Measurements from ENCODE around the gene AIDA. TPM values are rescaled to one million over a fixed set of nuclear protein-coding genes. Genes with fewer than 3 reads are reported as not detected.
"Not testable (repeated sequence)": the region's sequence is repeated elsewhere in the genome, so short reads cannot be mapped to it uniquely, and the experiment has no call there.

The AIDA gene
- total RNA-seq, 1 donor from 2014 or later: 30.4 TPM

DNA sequence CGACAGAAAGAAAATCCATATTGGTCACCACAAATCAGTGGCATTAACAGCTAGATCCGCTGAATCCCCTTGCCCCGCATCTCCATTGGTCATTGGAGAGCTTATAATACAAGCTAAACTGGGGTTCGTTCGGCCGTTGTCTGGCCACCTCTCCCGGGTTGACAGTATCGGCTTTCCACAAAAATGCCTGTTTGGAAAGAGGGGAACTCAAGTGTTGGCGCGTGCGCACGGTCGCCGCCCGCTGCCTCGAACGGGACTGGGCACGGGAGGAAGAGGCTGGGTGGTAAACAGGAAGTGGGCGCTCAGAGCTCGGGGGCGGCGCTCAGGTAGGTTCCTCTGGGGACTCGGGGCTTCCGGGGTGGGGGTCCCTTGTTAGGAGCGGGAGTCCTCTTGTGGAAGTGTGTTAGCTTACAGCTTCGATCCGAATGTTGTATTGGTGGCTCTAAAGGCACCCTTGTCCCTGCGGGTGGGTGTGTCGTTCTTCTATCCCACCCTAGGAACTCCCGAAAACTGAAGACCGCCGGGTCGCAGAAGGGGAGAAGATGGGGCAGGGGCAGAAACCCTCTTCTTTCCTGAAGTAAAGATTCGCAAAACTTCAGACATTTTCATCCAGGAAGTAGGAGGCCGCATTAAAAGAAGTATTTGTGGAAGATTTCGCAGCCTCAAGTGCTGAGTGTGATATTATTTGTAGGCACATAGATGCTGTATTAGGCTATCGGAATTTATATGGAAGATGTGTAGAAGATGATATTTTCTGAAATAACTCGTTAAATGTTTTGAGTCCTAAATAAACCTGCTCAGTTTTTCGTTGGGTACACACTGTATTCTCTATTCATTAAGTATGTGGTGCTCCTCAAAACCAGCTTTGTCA is 1.0 kb upstream of the AIDA start:
- DNase-seq (ENCODE audit: low read depth): peak; percentile 98

DNA sequence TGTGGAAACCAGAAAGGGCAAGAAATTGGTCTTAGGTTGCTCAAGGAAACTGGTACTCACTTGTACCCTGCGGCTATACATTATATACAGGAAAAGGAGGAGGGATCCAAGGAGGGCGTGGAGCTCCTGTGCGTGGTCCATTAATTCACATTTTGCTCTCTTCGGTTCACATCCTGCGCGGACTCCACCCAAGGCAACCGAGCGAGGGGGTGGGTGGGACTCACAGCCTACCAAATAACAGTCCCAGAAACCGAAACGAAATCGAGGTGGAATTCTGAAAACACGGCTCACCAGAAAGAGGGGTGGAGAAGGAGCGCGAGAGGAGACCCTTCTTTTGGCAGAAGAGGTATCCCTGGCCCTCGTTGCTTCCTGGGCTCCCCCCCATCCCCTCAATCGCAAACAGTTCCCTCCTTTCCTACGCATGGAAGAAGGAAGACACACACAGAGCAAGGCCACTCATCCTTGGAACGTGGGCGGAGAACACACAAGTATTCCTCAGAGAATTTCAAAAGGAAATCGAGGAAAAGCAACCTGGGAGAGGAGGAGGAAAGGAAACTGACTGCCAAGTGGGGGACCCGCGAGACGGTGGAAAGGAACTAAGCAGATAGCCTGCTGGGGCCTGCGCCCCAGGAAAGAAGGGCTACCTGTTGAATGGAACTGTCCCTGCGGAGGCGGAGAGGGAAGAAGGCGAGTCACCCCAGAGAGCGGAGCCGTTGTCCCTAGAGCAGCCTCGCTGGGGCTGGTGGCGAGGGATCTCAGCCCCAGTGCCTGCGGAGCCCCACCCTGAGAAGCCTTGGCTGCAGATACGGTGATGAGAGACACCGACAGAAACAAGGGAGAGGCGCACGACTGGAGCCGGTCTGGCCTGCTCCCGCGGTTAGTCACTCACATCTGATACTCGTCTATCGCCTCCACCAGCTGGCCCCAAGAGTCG is 705 bp downstream of the AIDA start:
- DNase-seq (ENCODE audit: low read depth): peak; percentile 71

DNA sequence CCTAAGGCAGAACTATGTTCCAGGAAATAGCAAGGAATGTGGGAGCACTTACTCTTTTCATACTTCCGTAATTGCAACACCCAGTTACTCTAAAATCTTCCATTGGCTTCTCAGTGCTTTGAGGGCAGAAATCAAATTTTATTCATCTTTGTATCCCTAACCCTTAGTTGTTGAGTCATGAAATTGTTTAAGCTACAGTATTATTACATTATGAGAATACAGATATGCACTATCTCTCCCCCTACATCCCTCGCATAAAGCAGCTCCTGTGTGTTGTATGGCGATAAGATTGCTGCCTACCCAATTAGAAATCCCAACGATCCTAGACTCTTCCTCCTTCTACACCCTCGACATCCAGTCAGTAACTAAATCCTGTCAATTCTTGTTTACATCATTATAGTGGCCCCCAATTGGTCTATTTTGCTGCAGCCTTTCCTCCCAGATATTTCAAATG is 2.6 kb downstream of the AIDA start:
- no peak for DNase-seq (ENCODE audit: low read depth)

DNA sequence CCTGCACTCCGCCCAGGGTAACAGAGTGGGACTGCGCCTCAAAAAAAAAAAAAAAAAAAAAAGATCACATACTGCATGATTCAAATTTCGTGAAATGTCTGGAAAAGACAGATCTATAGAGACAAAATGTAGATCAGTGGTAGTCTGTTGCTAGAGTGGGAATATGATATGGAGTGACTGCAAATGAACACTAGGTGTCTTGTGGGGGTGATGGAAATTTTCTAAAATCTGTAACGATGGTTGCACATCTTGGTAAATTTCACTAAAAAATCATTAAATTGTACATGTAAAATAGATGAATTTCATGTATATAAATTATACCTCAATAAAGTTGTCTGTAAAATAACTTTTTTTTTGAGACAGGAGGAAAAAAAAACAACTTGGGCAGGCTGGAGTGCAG is 5.5 kb downstream of the AIDA start:
- no peak for DNase-seq (ENCODE audit: low read depth)

DNA sequence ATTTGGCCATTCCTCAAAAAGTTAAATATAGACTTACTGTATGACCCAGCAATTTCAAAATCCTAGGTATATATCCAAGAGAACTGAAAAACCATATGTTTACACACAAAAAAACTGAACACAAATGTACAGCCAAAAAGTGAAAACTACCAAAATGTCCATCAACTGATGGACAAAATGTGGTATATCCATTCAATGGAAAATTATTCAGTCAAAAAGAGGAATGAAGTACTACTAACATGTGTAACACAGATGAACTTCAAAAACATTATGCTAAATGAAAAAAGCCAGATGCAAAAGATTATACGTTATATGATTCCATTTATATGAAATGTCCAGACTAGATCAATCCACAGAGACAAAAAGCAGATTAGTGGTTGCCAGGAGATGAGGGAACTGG is 8.0 kb downstream of the AIDA start:
- no peak for DNase-seq (ENCODE audit: low read depth)

DNA sequence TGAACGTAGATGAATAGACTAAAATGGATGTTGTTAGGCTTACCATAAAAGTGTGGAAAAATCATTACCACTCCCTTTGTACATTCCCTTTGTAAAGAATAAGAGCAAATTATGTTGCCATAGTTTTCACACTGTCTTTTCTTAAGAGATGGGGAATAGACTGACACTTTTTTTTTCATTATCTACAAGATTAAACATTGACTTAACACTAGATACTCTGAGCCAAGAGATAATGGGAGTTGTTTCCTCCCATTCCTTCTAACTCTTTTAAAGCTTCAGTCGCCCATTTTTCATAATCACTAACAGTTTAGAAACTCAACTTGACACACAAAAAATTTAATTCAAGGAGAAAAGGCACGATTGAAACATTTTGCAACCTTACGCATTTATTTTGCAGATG is 10.1 kb downstream of the AIDA start:
- no peak for DNase-seq (ENCODE audit: low read depth)

DNA sequence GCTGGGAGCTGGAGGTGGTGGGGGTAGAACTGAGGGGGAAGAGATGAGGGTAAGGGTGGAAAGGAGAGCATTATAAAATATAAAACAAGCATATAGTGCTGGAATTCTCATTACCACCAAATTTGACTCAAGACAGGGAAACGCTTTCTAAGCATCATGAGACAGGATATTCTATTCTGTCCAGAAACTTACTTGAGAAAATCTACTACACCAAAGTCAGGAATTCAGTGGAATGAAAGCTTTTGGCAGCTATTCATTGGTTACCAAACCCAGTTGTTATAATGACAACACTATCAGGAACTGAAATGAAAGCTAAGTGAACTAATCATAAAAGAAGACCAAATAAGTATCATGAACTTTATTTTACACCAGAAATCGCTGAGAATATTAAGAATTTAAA is 14.5 kb downstream of the AIDA start:
- DNase-seq (ENCODE audit: low read depth): peak; percentile 26

DNA sequence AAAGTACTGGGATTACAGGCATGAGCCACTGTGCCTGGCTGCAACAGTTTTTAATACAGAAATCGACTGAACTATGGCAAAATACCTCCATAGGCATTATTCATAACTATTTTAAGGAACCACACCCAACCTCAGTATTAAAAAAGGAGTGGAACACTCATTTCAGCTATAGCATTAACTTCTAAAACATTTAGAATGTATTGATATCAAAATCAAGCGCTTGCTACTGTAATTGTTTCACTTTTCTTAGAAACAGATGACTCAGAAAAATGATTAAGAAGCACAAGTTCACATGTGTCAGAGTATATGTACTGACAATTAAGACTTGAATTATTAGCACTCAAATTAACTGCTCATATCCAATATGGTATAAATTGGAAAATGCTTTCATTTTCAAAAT is 15.1 kb downstream of the AIDA start:
- no peak for DNase-seq (ENCODE audit: low read depth)

DNA sequence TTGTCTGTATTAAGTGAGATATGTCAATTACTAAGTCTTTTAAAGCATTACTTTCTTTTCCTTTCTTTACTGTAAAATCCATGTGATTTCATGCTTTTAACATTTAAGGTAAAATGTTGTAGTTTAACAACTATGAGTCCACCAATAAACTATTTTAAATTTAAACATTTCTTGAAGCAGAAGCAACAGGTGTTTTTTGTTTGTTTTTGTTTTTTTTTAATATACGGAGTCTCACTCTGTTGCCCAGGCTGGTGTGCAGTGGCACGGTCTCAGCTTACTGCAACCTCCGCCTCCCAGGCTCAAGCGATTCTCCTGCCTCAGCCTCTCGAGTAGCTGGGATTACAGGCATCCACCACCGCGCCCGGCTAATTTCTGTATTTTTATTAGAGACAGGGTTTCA is 15.6 kb downstream of the AIDA start:
- DNase-seq (ENCODE audit: low read depth): no peak

DNA sequence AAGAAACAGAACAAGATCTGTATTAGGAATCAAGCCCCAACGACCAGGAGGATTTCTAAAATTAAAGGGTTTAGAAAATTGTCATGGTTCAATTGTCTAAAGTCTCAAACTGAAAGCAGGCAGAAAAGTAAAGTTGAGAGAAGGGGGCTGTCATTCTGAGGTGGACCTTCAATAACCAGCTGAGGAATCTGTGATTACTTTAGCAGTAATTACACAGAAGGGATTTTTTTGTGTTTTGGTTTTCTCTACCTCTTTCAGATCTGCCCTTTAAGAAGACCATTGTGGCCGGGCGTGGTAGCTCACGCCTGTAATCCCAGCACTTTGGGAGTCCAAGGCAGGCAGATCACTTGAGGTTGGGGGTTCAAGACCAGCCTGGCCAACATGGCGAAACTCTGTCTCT is 17.4 kb downstream of the AIDA start:
- DNase-seq (ENCODE audit: low read depth): no peak

DNA sequence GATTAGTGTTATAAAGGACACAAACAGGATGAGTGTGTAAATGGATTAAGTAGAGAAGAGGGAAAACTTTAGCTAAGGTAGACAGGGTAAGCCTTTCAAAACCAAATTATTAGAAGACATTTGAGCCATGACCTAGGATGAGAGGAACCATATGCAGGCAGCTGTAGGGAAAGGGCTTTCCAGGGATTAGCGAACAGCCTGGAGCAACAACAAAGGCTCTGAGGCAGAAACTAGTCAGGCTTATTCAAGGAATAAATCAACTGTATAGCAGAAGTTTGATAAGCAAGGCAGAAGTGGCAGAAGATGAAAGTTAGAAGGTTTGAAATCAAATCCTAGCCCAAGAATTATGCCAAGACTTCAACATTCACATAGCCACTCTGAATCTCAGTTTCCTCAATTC is 21.3 kb downstream of the AIDA start:
- DNase-seq (ENCODE audit: low read depth): no peak

DNA sequence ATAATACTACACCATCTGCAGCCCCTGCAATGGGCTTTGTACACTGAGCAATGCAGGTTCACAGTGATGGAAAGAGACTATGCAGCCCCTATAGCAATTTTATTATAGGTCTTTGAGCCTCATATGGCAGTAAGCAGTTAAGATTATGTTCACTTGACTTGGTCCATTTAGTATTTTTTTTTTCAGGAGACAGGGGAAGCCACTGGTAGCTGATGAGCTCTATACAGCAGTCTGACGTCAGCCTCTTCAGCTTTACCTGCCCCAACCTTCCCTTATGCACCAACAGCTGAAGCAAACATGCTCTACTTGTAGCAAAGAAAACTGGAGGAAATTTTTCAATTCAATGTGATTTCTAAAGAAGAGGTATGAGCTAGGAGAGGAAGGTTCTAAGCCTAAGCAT is 32.2 kb downstream of the AIDA start:
- no peak for DNase-seq (ENCODE audit: low read depth)

DNA sequence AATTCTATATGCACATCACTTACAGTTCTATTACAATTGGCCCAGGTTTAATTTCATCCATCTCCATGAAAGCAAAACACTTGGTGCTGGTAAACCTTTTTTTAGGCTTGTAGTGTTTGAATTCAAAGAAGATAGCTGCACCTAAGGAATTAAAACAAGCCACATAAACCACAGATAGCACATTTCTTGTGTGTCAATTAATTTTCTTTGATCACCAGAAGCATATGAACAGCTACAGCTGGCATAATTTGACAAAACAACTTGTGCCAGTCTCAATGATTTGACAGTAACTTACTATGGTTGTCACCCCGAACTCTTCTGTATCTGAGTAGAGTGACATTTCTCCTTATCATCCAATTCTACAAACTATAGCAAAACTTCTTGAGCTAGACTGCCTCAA is 42.2 kb downstream of the AIDA start:
- DNase-seq (ENCODE audit: low read depth): no peak

DNA sequence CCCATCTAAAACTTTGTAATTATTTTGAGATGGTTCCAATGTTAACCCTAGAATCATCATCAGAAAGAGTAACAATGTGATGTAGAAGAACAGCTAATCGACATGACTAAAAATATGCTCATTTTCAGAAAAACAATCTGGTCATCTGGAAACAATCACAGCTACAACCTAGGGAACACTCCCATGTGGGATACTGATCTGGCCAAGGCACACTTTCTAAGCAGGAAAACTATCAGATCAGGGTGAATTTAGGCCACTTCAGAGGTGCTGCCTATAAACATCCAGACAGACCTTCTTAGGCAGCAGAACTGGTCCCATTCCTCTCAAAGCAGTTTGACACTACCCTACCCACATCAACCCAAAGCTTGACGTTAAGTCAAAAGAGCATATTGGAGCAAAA is 43.2 kb downstream of the AIDA start:
- not testable (repeated sequence) for DNase-seq (ENCODE audit: low read depth)

DNA sequence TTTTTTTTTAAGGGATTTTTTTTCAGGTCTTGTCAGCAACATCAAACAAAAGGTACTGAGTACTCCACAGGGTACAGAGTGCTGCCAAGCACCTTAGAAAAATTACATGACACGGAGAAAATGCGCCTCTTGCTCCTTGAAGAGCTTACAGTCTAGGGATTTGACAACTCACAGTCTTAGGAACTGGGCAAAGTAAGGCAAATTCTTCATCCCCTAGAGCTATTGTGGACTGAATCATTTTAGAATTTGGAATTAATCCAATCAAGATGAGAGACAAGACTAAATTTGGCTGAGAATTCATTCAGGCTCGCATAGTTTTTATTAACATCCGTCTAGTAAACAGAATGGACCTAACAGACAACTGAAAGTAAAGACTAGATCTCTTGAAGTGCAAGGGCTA is 44.1 kb downstream of the AIDA start:
- DNase-seq (ENCODE audit: low read depth): not testable (repeated sequence)

DNA sequence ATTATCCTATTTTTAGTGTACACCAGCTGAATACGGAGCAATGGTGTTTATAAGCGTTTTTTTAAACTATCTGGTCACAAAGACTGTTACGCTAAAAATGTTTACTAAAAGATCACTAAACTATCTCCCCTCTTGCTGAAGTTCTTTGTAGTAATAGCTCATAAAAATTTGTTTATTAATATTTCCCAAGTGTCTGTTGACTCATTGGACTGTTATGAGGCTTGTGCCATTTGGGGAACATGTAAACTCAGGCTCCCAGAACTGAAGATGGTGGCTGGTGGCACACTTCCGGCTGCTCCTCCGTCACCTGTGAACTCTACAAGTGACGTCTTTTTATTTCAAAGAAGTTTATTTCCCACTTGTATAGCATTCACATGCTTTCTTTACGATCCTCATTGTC is 46.3 kb downstream of the AIDA start:
- peak; percentile 18 for DNase-seq (ENCODE audit: low read depth)

DNA sequence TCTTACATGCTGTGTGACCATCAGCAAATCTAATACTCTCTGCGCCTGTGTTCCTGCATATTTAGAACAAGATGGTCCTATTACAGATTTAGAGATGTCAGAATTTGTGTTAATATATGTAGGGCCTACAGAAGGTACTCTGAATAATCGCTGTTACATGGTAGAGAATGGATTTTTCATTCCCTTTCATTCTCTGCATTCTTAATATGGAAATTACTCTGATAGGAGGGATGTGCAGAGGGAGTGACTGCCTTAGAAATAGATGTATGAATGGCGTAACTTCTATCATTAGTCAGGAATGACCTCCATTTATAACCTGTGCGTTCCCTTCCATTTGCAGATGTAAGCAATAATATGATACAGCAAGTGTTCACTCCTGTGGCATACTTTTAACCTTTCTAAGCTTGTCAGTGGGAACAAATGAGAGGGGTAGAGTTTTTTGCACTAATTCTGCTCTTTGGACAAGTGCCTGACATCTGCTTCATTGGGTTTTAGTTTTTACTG is 48.8 kb downstream of the AIDA start:
- DNase-seq (ENCODE audit: low read depth): no peak

DNA sequence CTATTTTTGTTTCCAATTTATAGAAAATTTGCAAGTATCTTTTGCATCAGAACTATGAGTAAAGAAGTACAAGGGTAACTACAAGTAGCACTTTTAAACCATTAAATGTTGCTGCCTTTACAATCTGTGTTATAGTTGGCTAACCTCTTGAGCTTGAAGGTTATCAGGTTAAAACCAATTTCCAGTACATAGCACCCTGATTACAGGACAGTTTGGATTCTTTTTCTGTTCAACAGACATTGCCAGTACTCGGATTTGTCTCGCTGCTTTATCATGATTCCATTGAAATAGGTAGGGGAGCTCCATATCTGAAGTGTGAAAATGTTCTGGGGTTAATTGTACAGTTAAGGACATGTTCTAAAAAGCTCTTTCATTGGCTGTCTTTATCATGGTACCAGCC is 54.4 kb downstream of the AIDA start:
- DNase-seq (ENCODE audit: low read depth): no peak

DNA sequence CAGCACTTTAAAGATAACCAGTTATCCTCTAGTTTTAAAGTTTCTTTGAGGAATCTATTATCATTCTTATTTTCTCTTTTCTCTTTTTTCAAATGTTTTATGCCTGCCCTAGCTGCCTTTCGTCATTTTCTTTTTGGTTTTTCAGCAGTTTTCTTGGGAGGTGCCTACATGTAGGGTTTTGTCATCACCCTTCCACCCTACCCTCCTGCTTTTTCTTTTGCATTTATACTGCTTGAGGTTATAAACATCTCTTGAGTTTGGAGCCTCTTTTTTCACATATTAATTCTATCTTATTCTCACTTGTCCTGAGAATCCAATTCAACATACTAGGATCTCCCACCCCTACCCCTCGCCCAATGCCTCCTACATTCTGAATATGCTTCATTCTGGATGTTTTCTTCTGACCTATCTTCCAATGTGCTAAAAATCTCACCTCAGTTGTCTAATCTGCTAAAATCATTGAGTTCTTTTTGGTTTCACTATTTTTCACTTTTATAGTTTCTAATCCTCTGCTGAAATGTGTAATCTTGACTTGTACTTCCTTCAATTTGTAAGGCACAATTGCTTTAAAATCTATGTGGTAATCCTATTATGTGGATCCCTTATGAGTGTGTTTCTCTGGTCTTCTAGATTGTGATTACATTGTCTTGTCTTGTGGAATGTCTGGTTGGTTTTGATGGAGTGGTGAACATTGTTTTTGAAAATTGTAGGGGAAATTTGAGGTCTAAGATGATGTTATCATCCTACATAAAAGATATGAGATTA is 55.7 kb downstream of the AIDA start:
- no peak for DNase-seq (ENCODE audit: low read depth)

DNA sequence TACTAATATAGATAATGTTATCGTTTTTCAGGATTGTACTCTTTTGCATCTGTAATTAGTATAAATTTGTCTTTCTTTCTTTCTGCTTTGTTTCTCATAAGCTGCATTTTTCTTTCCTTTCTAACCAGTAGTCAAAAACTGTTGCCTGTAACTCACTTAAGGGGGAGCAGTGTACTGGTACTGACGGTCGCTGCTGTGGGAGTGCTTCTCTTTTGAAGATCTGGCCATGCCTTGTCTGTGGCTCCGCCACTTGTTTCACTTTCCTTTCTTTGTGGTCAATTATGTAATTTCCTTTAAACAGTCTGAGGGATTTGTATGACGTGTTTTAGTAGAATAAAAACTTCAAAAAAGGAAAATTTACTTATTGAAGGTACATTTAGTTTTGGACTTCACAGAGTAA is 57.4 kb downstream of the AIDA start:
- DNase-seq (ENCODE audit: low read depth): peak; percentile 6

DNA sequence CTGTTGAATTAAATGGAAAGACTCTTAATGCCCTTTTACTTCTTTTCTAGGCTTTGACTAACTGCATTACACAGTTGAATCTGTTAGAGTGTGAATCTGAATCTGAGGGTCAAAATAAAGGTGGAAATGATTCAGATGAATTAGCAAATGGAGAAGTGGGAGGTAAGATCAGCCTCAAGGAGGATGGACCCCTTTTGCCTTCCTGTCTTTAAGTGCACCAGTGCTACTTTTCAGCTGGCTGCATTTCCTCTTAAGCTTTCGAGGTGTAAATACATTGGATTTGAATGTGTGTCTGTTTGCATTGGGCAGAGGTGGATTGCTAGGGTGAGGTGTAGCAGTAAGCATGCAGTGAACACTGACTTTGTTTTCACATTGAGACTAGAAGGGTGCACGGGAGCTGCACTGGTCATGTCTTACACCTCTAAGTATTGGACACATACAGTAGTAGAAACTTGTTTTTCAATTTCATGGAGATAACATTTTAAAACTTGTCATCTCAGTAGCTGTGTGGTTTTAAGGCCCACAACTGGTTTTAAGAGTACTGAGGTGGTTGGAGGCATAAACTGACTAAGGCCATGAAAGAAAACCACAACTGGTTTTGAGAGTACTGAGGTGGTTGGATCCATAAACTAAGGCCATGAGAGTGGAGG is 59.0 kb downstream of the AIDA start:
- DNase-seq (ENCODE audit: low read depth): no peak
